Anterior cingulate cortex (tissue), 58 donors: ENCODE data around the gene GLOD4.
"Not testable (repeated sequence)": the region's sequence is repeated elsewhere in the genome, so short reads cannot be mapped to it uniquely, and the experiment has no call there.

ENCODE experiments used
- DNase-seq, 58 donors: peaks; one replicate each; lab custom pipeline; 2025; lab: John Stamatoyannopoulos, UW

GLOD4 gene

DNA sequence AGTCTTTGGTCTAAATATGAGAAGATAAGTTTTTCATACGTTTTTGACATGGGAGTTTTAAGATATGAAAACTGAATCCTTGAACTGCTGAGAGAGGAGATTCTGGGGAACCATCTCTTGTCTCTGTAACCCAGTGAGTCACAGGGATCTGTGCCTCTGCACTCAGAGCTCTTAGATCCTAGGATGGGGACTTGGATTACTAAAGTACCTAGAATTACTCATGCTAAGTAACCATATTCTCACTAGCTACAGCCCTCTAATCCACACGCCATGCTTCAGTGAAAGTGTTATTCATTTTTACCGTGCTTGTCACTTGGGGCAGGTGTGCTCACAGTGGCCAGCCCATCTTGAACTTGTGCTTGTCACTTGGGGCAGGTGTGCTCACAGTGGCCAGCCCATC, 2.1 kb upstream of the GLOD4 start:
- no peak for DNase-seq

DNA sequence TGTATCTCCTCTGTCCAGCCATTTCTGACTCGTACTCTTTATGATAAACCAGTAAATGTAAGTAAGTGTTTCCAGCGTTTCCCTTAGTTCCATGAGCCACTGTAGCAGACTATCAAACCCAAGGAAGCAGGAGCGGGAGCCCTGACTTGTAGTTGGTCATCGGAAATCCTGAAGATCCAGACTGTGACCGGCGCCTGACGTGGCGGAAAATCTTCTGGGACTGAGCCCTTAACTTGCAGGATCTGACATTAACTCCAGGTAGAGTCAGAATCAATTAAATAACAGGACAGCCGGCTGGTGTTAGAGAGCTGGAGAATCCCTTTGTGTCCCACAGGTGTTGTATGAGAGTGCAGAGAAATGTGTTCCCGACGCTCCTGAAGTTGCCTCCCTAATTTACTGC, 4.0 kb downstream of the GLOD4 start:
- no peak for DNase-seq

DNA sequence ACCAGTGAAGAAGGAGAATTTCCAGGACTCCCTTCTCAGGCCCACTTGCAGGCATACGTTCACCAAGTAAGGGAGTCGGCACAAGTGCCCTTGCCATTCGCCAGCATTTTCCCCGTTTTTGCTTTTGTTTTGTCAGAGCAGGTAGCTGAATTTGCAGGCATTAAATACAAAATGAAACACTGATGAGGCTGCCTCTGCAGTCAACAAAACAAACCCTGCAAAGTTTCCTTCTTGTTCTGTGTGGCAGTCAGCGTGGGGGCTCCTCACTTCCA, 7.8 kb downstream of the GLOD4 start:
- DNase-seq, result no peak

DNA sequence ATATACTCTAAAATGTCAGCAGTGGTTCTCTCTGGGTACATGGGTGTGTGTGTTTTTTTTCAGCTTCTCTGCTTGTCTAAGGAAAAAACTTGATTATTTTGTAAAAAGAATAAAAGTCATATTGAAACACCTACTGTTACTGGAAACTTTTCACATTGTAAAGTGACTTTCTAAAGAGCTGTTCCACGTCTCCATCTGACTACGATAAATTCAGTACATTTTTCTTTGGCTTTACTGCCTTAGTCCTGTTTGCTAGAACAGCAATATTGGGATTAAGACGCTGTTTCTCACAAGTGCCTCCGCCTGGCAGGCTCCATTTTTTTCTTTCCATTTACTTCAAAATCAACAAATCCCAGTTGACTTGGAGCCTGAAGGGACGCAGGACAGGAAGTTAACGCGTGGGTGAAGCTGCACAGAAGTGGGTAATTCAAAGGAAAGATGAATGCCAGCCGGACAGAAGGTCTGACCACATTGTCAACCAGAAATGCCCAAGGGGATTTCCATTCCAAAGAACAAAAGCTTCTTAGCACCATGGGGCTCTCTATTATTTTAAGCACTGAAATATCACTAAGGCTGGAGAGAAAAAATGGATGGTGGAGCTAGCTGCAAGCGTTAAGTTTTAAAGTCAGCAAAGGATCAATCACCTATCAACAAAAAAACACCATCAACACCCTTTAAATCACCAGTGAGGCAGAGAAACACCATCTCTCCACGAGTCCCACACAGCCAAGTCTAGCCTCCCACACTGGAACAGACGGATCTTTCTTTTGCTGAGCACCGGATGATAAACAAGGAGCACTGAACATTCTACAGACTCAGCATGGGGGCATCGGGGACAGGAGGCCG, 8.4 kb downstream of the GLOD4 start:
- DNase-seq, result no peak

DNA sequence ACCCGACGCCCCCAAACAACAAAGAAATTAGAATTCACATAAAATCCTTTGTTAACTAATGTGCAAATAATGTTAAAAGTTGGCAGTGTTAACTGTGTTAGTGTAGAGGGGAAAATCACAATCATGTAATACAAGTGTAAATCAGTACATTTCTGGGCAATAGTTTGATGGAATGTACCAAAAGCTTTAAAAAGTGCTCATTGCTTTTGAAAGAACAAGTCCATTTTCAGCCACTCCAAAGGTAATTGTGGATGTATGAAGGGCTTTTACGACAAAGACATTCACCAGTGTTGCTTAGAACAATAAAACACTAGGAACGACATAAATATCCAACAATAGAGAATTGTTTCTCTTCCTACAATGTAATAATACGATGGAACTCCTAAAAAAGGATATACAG, 9.1 kb downstream of the GLOD4 start:
- no peak for DNase-seq

DNA sequence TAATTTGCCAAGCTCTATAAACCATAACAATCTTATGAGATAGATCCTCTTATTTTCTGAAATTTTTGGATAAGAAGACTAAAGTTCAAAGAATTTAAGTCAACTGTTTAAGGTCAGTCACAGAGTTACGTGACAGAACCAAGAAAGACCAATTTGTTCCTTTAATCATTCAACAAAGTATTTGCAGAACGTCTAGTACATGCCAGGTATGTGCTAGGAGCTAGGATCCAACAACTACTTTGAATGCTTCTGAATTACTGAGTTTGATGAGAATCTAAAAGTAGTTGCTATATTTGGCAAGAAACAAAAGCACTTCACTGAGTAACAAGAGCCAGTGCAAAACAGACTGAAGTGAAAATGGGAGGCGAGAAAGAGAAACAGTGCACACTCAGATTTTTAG, 15.0 kb downstream of the GLOD4 start:
- DNase-seq, result no peak

DNA sequence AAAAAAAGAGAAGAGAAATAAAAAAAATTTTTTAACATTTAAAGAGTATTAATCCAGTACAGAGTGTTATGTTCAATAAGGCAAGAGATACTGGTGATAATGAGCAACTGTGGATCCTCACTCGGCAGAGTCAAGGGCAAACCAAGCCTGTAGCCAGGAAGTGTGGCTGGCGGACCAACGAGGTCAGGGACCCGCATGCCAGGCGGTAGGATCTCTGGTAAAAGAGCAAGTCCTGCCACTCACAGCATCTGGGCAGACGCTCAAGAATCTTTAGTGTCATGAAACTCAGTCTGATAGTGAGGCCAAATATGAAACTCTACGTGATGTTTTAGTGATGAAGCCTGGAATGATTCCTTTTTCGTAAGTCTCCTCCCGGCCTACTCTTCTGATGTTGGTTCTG, 21.7 kb downstream of the GLOD4 start:
- DNase-seq, result no peak

DNA sequence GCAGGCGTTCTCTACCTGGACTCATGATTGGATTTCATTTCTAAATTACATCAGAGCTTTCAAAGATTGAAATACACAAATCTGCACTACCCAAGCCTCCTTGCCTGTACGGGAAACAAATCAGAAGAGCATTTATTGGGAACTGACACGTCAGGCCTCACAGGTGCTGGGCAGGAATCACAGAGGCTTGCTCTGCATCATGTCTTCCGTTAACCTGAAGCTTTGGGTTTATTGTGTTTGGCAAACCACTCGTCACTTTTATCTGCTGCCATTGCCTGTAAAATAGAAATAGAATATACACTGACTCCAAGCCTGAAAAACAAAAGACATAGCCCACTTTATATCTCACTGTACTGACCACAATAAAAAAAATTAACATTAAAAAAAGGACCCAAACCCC, 22.1 kb downstream of the GLOD4 start:
- no peak for DNase-seq

DNA sequence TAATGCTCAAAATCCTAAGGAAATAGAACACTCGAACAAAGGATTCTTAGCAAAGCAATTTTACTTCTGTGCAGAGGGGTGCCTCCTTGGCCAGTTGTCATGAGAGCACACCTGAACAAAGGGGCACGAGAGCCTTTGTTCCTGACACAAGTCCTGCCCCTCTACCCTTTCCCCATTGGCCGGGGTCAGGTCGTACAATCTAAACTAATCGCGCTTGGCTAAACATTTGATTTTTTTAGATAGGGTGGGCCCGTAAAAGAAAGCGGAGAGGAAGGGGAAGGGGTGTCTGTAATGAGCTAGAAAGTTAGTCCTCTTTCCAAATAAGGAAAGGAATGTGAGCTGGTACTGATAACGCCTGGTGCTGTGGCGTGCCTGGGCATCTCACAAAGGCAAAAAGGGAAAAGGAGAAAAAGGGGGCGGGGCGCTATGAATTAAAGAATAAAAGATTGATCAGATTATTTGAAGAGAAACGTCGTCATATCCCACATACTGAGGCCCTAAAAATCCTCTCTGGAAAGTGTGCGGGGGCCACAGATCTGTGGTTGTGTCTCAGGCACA, 26.0 kb downstream of the GLOD4 start:
- not testable (repeated sequence) for DNase-seq

DNA sequence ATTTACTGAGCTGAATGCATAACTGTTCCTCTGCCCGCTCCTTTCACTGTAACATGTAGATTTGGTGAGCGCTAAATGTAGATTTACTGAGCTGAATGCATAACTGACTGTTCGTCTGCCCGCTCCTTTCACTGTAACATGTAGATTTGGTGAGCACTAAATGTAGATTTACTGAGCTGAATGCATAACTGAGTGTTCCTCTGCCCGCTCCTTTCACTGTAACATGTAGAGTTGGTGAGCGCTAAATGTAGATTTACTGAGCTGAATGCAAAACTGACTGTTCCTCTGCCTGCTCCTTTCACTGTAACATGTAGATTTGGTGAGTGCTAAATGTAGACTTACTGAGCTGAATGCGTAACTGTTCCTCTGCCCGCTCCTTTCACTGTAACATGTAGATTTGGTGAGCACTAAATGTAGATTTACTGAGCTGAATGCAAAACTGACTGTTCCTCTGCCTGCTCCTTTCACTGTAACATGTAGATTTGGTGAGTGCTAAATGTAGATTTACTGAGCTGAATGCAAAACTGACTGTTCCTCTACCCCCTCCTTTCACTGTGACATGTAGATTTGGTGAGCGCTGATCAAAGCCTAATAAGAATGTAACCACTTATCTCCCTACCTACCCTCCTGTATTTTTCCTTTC, 26.6 kb downstream of the GLOD4 start:
- DNase-seq, result not testable (repeated sequence)

DNA sequence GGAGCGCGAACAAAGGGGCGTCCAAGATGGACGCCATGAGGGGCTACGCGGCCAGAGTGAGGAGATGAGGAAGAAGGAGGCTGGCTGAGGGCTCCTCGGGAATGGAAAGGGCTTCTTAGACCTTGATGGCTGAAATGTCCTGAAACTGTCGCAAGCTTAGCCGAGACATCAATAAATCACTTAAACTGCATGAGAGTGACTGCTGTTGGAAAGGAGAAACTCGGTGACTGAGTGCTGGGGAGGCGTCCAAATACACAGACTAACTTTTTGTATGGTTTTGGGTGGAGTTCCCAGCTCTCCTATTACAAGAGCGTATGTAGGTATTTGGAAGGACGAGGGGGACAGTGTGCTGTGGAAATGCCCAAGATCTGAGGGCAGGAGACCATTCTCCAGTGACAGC, 28.7 kb downstream of the GLOD4 start:
- no peak for DNase-seq

DNA sequence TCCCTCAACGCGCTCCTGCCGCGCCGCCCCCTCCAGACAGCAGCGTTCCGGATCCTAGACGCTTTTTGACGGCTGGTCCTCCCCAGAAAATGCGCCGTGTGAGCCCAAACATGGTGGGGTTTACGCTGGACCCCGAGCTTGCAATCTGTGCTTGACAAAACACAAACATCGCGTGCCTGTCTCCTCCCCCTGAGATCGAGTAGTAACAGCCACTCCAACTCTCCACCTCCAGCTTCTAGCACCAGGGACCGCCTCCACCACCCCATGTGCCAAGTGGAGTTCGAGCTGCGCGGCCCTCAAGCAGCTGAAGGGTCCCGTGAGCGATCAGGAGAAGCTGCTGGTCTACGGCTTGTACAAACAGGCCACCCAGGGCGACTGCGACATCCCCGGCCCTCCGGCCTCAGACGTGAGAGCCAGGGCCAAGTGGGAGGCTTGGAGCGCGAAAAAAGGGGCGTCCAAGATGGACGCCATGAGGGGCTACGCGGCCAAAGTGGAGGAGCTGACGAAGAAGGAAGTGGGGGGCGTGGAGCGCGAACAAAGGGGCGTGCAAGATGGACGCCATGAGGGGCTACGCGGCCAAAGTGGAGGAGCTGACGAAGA, 29.4 kb downstream of the GLOD4 start:
- DNase-seq, result peak in 17 of 58 donors; percentile 7 to 59 (median 35)

DNA sequence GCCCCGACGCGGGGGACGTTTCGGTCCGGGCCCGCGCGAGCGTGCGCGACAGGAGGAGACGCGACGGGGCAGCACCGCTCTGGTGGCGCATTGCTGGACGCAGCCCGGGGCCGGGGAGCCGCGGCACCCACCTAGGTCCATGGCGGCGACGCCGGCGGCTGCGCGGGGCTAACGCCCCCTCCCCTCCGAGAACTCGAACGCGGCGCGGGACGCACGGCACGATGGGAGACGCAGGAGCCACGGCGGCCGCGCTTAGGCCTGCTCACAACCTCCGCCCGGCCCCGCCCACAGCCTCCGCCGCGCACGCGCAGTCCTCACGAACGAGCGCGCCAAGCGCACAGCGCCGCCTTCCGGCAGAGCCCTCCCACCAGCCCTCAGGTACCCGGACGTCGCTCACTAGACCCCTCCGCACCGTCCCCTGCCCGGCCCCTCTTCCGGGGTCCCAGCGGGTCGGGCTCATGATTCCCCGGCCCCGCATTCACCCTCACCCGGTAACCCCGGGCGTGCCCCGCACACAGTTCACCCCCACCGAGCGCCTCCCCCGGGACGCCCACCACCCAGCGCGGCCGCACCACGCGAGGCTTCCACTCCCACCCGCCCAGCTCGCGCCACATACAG, 30.0 kb downstream of the GLOD4 start, which contains the start of gene GEMIN4:
GEMIN4 (minus strand) TSS at position 263 of the 618 bp plus-strand sequence; CDS start at position 141, 122 bp downstream.
- peak; percentile 9 to 94 (median 84) for DNase-seq

DNA sequence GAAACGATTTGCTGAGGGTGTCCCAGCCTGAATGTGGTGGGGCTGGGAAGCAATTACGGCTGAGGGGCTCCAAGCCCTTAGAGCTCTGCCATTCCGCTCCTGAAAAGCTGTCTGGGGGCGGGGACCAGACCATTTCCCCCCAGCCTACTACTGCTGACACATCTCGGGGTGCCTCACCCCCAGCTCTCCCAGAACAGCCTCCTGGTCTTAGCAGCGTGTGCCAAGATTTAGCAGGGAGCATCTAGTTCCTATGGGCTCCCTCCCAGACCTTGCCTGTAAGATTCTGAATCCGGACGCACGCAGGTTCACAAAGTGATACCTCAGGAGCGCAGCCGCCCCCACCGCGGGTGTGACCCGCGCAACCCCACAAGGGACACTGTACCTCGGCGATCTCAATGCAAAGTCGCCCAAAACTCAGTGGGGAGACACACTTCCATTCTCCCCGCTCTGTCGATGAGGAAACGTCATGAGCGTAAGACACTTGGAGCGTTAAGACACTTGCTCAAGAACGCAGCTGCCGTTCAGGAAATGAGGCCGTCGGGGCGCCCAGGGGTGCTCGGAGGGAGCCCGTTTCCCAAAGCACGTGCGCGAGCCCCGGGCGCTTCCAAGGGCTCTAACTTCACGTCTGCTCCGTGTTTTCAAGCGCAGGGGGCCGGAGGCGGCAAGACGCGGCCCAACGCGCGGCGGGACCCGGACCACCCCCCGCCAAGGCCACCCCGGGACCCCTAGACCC, 30.6 kb downstream of the GLOD4 start:
- DNase-seq, result peak in 5 of 58 donors; percentile 20 to 46 (median 30)

DNA sequence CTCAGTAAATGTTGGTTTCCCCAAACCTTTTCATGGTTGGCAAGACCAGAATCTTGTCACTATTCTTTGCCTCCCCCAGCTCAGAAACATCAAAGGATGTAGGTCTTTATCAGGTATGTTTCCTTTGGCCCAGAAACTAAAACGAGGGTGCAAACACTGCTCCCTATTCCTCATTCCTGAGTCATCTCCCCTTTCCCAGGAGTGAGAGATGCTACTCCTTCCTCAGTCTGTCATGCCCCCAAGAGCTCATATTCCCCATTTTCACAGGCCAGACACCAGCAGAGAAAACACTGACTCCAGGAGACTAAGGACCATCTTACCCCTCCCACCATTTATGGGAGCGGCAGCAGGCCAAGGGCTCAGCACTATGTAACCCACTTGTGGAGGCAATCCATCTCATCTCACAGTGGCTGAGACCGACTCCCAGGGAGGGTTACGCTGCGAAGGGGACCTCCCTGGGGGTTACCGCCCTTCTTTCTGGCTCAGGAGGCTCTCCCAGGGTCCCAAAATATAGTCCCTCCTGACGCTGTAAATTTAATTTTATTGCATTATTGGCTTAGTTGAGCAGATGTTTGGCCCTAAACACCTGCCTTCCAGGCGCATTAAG, 31.5 kb downstream of the GLOD4 start:
- no peak for DNase-seq

DNA sequence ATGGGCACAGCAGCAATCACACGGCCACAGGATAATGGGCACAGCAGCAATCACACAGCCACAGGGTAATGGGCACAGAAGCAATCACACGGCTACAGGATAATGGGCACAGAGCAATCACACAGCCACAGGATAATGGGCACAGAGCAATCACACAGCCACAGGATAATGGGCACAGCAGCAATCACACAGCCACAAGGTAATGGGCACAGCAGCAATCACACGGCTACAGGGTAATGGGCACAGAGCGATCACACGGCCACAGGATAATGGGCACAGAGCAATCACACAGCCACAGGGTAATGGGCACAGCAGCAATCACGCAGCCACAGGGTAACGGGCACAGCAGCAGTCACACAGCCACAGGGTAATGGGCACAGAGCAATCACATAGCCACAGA, 32.7 kb downstream of the GLOD4 start:
- not testable (repeated sequence) for DNase-seq

DNA sequence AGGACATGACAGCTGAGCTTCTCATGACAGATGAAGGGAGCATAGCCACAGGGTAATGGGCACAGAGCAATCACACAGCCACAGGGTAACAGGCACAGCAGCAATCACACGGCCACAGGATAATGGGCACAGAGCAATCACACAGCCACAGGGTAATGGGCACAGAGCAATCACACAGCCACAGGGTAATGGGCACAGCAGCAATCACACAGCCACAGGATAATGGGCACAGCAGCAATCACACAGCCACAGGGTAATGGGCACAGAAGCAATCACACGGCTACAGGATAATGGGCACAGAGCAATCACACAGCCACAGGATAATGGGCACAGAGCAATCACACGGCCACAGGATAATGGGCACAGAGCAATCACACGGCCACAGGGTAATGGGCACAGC, 33.5 kb downstream of the GLOD4 start:
- not testable (repeated sequence) for DNase-seq

DNA sequence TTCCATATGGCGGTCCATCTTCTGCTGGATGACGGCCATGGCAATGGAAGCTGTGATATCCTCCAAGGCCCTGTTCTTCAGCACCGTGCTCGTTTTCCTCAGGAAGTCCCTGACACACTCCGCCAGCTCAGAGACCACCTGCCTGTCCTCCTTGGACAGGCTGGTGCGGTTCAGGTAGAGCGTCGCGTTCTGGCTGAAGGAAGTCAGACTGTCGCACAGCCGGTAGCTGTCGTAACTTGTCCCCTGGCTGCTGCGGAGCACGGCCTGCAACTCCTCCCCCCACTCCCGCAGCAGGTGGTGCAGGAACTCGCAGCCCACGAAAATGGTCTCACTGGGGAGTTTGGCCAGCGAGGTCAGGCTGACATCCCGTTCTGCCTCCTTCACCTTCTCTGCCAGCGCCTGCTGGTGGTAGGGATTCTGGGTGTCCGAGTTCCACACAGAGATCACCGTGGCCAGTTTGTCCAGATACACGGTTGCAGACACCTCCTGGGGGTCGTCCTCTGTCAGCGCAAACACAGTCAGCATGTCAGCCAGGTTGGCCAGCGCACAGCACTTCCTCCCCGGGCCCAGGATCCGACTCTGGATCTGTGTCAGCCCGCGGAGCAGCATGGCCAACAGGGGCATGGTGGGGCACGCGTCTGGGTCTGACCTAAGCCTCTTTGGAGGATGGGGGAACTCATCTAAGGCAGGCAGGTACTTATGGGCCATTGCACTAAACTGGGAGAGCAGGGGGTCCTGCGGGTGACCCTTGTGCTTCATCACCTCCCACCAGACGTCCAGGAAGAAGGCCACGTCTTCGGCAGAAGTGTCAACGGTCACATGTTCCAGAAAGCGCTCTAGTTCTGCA, 35.1 kb downstream of the GLOD4 start:
- DNase-seq, result no peak

DNA sequence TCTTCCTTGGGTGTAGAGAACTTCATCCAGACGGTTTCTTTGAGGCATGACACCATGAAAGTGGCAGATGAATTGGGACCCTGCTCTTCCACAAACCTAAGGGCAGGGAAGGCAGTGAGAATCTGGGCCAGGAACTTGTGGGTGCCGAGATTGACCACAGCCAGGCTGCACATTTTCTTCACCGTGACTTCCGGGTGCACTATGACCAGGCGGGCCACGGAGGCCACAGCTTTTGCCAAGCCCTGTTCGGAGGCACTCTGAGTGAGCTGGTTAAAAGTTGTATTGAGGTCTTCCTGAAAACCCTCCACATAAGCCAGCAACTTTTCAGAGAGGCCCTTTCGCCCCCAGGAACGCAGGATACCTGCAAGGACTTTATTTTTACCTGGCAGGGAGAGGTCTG, 35.9 kb downstream of the GLOD4 start:
- DNase-seq, result no peak
